K562 (cell line): ENCODE measurements around the gene RPL34. TPM values are rescaled to one million over a fixed set of nuclear protein-coding genes. Genes with fewer than 3 reads are reported as not detected.

Source experiments
- ATAC-seq: fragments of 200-7000 bp; cut with Tn5 transposase; 3 replicates; pipeline ENCODE4 v1.9.1; 2020; ENCODE audit warnings: moderate library complexity
- BruUV-seq: library from RNA; stranded (reverse); fragments of 400-500 nt; replicated peaks from 2 replicates; lab custom pipeline; 2021; lab: Mats Ljungman, UMichigan
- CTCF ChIA-PET: fragments of 300-600 bp; formaldehyde crosslinking; extraction: SDS; loops from one replicate; lab custom pipeline; 2021; ENCODE audit warnings: low intra/inter-chr PET ratio; lab: Yijun Ruan, JAX
- POLR2A ChIA-PET: fragments of 300-600, 350-650 bp; sonication (Branson Sonifier 250); formaldehyde crosslinking; extraction: SDS; loops from one replicate; lab custom pipeline; 2021; ENCODE audit warnings: antibody characterized with exemption, inconsistent platforms; lab: Yijun Ruan, JAX
- DNase-seq, 4 experiments: peaks; one replicate each; pipeline versions ENCODE4 v3.0.0 to v3.0.0-alpha.2; 2011 to 2018; ENCODE audit warnings: low spot score in 3 of 4, mixed read lengths in 3 of 4; ENCODE audit errors: extremely low read depth in 1 of 4
- FAIRE-seq: peaks from 2 replicates; lab custom pipeline; 2011; peaks lifted over from hg19 to GRCh38; lab: Jason Lieb, UNC
- H2AFZ ChIP-seq: 2 replicates; pipeline ENCODE4 v1.6.0; 2011; ENCODE audit warnings: low read depth, low read length, control low read depth, inconsistent platforms
- H3K27ac ChIP-seq: fragments of 200-600 bp; 3 replicates; pipeline ENCODE4 v1.8.0; 2011; ENCODE audit warnings: low read depth, mild to moderate bottlenecking, control low read depth, inconsistent platforms, low read length, moderate library complexity, mixed read lengths; ENCODE audit errors: extremely low read depth
- H3K27me3 ChIP-seq, 2 experiments: fragments of 300-600 bp in 1 of 2; 2 replicates in 1 of 2; 3 replicates in 1 of 2; pipeline versions ENCODE4 v1.6.0 to v1.8.0; 2011; ENCODE audit warnings: inconsistent platforms in 2 of 2, low read length in 2 of 2, mild to moderate bottlenecking in 1 of 2, mixed read lengths in 1 of 2, moderate library complexity in 1 of 2; ENCODE audit not compliant: control insufficient read depth in 2 of 2, insufficient read depth in 2 of 2
- H3K36me3 ChIP-seq: fragments of 300-600 bp; 3 replicates; pipeline ENCODE4 v1.8.0; 2011; ENCODE audit warnings: mild to moderate bottlenecking, low read length, inconsistent platforms; ENCODE audit not compliant: control insufficient read depth, insufficient read depth
- H3K4me1 ChIP-seq, 2 experiments: fragments of 200-600 bp in 1 of 2; replicated peaks in 1 of 2; 2 replicates in 1 of 2; 3 replicates in 1 of 2; pipeline versions ENCODE4 v1.5.1 to v1.8.0; 2011; ENCODE audit warnings: inconsistent platforms in 2 of 2, low read length in 2 of 2, mild to moderate bottlenecking in 1 of 2, mixed read lengths in 1 of 2, moderate library complexity in 1 of 2; ENCODE audit not compliant: control insufficient read depth in 2 of 2, insufficient read depth in 2 of 2
- H3K4me2 ChIP-seq: 2 replicates; pipeline ENCODE4 v1.6.1; 2011; ENCODE audit warnings: low read length, control low read depth, inconsistent platforms, mixed read lengths; ENCODE audit not compliant: insufficient read depth
- H3K4me3 ChIP-seq: fragments of 200-600 bp; sonication (generic), shearing (Covaris generic); 2 replicates; pipeline ENCODE4 v1.5.1; 2016; ENCODE audit warnings: control low read depth, inconsistent platforms
- H3K79me2 ChIP-seq: fragments of 200-600 bp; 3 replicates; pipeline ENCODE4 v1.8.0; 2011; ENCODE audit warnings: low read length, inconsistent platforms; ENCODE audit not compliant: control insufficient read depth, insufficient read depth
- H3K9ac ChIP-seq, 2 experiments: 2 replicates each; pipeline versions ENCODE4 v1.6.0 to v1.6.1; 2011; ENCODE audit warnings: low read depth in 2 of 2, low read length in 2 of 2, control low read depth in 1 of 2, inconsistent platforms in 1 of 2, mild to moderate bottlenecking in 1 of 2, mixed read lengths in 1 of 2; ENCODE audit not compliant: insufficient read depth in 1 of 2
- H3K9me1 ChIP-seq: one replicate; pipeline ENCODE4 v1.6.0; 2011; ENCODE audit warnings: inconsistent platforms, mild to moderate bottlenecking, low read length, moderate library complexity; ENCODE audit not compliant: control insufficient read depth, insufficient read depth
- H3K9me3 ChIP-seq: replicated peaks from 2 replicates; pipeline ENCODE4 v1.5.1; 2011; ENCODE audit warnings: low read depth, low read length, inconsistent platforms; ENCODE audit not compliant: control insufficient read depth, insufficient read depth
- H4K20me1 ChIP-seq: replicated peaks from 2 replicates; pipeline ENCODE4 v1.6.1; 2011; ENCODE audit warnings: low read length, inconsistent platforms, mixed read lengths; ENCODE audit not compliant: control insufficient read depth, insufficient read depth
- ATF1 ChIP-seq, 2 experiments: fragments of 450-650 bp in 1 of 2; IDR thresholded peaks; 2 replicates each; pipeline ENCODE4 v1.6.1; 2016; ENCODE audit warnings: missing compliant biosample characterization in 1 of 2, missing genetic modification characterization in 1 of 2
- BCOR ChIP-seq: fragments of 450-650 bp; IDR thresholded peaks from 2 replicates; pipeline ENCODE4 v1.6.1; 2016
- ETV1 ChIP-seq: fragments of 450-650 bp; conservative IDR thresholded peaks from 2 replicates; pipeline ENCODE4 v1.6.1; 2016; ENCODE audit warnings: missing genetic modification characterization, control low read depth, low read depth, missing compliant biosample characterization
- FOXA1 ChIP-seq: fragments of 450-650 bp; IDR thresholded peaks from 2 replicates; pipeline ENCODE4 v1.6.1; 2016; ENCODE audit warnings: mild to moderate bottlenecking, borderline replicate concordance
- GATA2 ChIP-seq: sonication (generic); formaldehyde crosslinking; IDR thresholded peaks from 2 replicates; pipeline ENCODE4 v1.4.0; 2020; ENCODE audit warnings: mild to moderate bottlenecking, missing genetic modification reagents
- HNRNPK ChIP-seq: fragments of 200-400 bp; formaldehyde crosslinking; IDR thresholded peaks from one replicate; pipeline ENCODE4 v1.6.1; 2018; ENCODE audit warnings: mild to moderate bottlenecking, low read depth, low read length; ENCODE audit not compliant: poor library complexity, severe bottlenecking
- MCM2 ChIP-seq: fragments of 450-650 bp; IDR thresholded peaks from 2 replicates; pipeline ENCODE4 v1.6.1; 2017; ENCODE audit warnings: low read depth, mild to moderate bottlenecking
- MCM5 ChIP-seq: fragments of 450-650 bp; IDR thresholded peaks from 2 replicates; pipeline ENCODE4 v1.6.1; 2016; ENCODE audit warnings: low read depth
- POLR2A ChIP-seq: fragments of 450-650 bp; conservative IDR thresholded peaks from 2 replicates; pipeline ENCODE4 v1.6.1; 2016
- PURB ChIP-seq: sonication (generic); formaldehyde crosslinking; IDR thresholded peaks from 2 replicates; pipeline ENCODE4 v1.9.0; 2021; ENCODE audit warnings: low read depth, mild to moderate bottlenecking, missing genetic modification reagents
- SIX5 ChIP-seq, 2 experiments: IDR thresholded peaks; 2 replicates each; pipeline ENCODE4 v1.6.1; 2011; ENCODE audit warnings: low read length in 2 of 2, borderline replicate concordance in 1 of 2, low read depth in 1 of 2, mild to moderate bottlenecking in 1 of 2, moderate library complexity in 1 of 2; ENCODE audit not compliant: insufficient read depth in 1 of 2
- SMAD4 ChIP-seq: fragments of 250-450 bp; sonication (Bioruptor Pico); conservative IDR thresholded peaks from 2 replicates; pipeline ENCODE4 v1.8.0; 2021; ENCODE audit warnings: inconsistent platforms, mild to moderate bottlenecking, moderate library complexity
- ZNF175 ChIP-seq: fragments of 200-800 bp; sonication (Bioruptor generic); IDR thresholded peaks from 2 replicates; pipeline ENCODE4 v1.6.1; 2016; ENCODE audit warnings: low read depth, mild to moderate bottlenecking, missing genetic modification characterization, missing compliant biosample characterization
- ZNF695 ChIP-seq: fragments of 450-650 bp; formaldehyde crosslinking; IDR thresholded peaks from 2 replicates; pipeline ENCODE4 v1.4.0; 2020; ENCODE audit warnings: mild to moderate bottlenecking, moderate library complexity
- ZNF699 ChIP-seq: fragments of 250-450 bp; sonication (Bioruptor Pico); IDR thresholded peaks from 2 replicates; pipeline ENCODE4 v1.8.0; 2021; ENCODE audit warnings: mild to moderate bottlenecking, moderate library complexity; ENCODE audit not compliant: insufficient replicate concordance
- WGBS: fragments of 100-300 bp; shearing (Covaris generic); methylation state at CpG from one replicate; pipeline ENCODE4 v1.1.6; 2016; ENCODE audit warnings: low coverage, mixed read lengths; ENCODE audit not compliant: insufficient coverage; ENCODE audit errors: missing lambda C conversion rate; 5-methylcytosine and 5-hydroxymethylcytosine counted together
- in situ Hi-C: fragments of 300-500 bp; cut with MboI; formaldehyde crosslinking; loops from 4 replicates; pipeline ENCODE4 v1.15.0; 2018; ENCODE audit warnings: inconsistent platforms, mixed read lengths
- intact Hi-C: fragments of 100-400 bp; cut with micrococcal nuclease; formaldehyde crosslinking; loops from 2 replicates; pipeline ENCODE4 v1.14.2; 2022
- polyA plus RNA-seq, 8 experiments: library from polyadenylated mRNA; depleted of rRNA in 4 of 8; stranded (reverse) in 5 of 8; unstranded in 3 of 8; fragments of >200 nt; fragmentation: Nextera tagmentation in 2 of 8; fragmentation: Illumina TruSeq in 1 of 8; extraction: Ambion mirVana in 2 of 8; extraction: Trizol in 1 of 8; gene quantifications; 2 replicates each; pipeline versions ENCODE4 v1.2.1 to v1.2.3, GENCODE V29; 2011 to 2014; ENCODE audit warnings: inconsistent platforms in 1 of 8, missing spikeins in 1 of 8
- total RNA-seq, 7 experiments: library from RNA; depleted of rRNA in 6 of 7; stranded (reverse); fragments of >200 nt in 6 of 7; fragmentation: Illumina TruSeq in 2 of 7; extraction: Trizol in 2 of 7; gene quantifications; 2 replicates each; pipeline versions ENCODE4 v1.2.1 to v1.2.3, GENCODE V29; 2011 to 2021; ENCODE audit warnings: low replicate concordance in 1 of 7
- TF ChIP-seq, protein P1 (sequence below), 2 experiments: fragments of 200-800 bp in 1 of 2; sonication (Bioruptor generic) in 1 of 2; sonication (generic) in 1 of 2; formaldehyde crosslinking in 1 of 2; IDR thresholded peaks in 1 of 2; conservative IDR thresholded peaks in 1 of 2; 2 replicates each; pipeline versions ENCODE4 v1.5.0 to v1.6.1; 2016 to 2020; ENCODE audit warnings: missing compliant biosample characterization in 1 of 2, missing genetic modification characterization in 1 of 2, missing genetic modification reagents in 1 of 2

RPL34 gene
- total and polyA plus RNA-seq, 9 of the 15 experiments (the other 6 are each of a cell fraction or from before 2014, with no cell fraction given): 1,612 to 4,502 (median 2,593) TPM

DNA sequence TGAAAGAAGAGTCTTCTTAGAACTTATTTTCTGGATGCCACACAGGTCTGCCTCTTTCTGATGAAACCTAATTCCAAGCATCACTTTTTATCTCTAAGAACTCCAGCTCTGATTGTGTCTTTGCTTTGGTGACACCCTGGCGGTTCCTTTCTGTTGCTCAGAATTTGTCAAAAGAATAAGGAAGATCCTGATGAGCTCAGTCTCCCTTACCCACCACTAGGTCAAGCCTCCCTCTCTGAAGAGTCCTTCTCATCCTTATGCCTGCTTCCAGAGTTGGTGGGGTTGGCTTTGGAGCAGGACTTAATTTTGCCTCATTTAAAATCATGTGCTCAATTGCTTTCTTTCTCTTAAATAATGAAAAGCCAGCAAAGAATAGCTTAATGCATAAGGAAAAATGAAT, 31.5 kb upstream of the RPL34 start:
- intact Hi-C loops: no loop called here

DNA sequence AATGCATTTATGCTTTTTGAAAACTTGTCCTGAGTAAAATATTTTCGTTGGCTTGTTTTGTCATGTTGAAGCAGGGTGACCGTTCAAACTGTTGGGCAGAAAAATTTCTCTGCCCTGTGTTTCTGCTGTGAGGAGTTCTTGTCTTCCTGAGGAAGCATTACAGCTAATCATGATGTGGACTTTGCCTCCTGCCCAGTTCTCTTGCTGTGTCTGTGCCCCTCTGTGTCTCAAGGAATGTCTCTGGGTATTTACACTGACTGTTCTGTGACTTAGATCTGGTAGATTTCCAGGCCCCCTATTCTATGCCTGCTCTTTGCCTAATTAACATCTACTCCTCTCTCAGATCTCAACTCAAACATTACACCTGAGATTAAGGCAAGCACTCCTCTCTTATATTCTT, 30.4 kb upstream of the RPL34 start:
- H3K36me3 ChIP-seq: no peaks in the 10 kb centered on the region
- DNase-seq (no peak), ATAC-seq (no peak), FAIRE-seq (no peak)
- H3K9me1 ChIP-seq: no peaks in the 10 kb centered on the region
- H3K27me3 ChIP-seq: peaks cover 0 to 9% of the 10 kb centered on the region in 2 experiments; a peak in 3 of 5 replicates
- H3K4me2 ChIP-seq: no peak overlapping the region
- in situ Hi-C loops: no loop called here
- H3K9ac ChIP-seq: no peak overlapping the region
- H2AFZ ChIP-seq: no peak overlapping the region
- BruUV-seq: no TSS peak
- no peaks in the 10 kb centered on the region for H3K9me3 ChIP-seq
- CTCF ChIA-PET: no interaction called here
- 6% methylated on average over 2 of the region's 2 CpGs for WGBS
- H4K20me1 ChIP-seq: no peaks in the 10 kb centered on the region
- H3K27ac ChIP-seq: no peak overlapping the region
- H3K4me1 ChIP-seq: no peaks in the 10 kb centered on the region
- POLR2A ChIA-PET: no interaction called here
- no peaks in the 10 kb centered on the region for H3K79me2 ChIP-seq
- H3K4me3 ChIP-seq: no peak overlapping the region
- intact Hi-C loops: no loop called here
- TF ChIP-seq ZNF699 (CRISPR knock-in tag) (no peak), PURB (CRISPR knock-in tag) (no peak), ETV1 (tag) (no peak), SIX5 (IDR thresholded peaks at IDR 0.05; ENCODE audit: borderline replicate concordance in 1 of 2, insufficient read depth in 1 of 2, low read depth in 1 of 2, low read length in 2 of 2) (no peak), ZNF175 (CRISPR knock-in tag) (no peak), HNRNPK (no peak), SMAD4 (CRISPR knock-in tag) (no peak), ZNF695 (CRISPR knock-in tag) (no peak), POLR2A (no peak), MCM5 (no peak), ATF1 (CRISPR knock-in tag; IDR thresholded peaks at IDR 0.05) (no peak), ATF1 (tag; IDR thresholded peaks at IDR 0.05) (no peak), GATA2 (CRISPR knock-in tag) (no peak), FOXA1 (no peak), BCOR (no peak)
- TF ChIP-seq, protein P1, sequence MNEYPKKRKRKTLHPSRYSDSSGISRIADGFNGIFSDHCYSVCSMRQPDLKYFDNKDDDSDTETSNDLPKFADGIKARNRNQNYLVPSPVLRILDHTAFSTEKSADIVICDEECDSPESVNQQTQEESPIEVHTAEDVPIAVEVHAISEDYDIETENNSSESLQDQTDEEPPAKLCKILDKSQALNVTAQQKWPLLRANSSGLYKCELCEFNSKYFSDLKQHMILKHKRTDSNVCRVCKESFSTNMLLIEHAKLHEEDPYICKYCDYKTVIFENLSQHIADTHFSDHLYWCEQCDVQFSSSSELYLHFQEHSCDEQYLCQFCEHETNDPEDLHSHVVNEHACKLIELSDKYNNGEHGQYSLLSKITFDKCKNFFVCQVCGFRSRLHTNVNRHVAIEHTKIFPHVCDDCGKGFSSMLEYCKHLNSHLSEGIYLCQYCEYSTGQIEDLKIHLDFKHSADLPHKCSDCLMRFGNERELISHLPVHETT (CRISPR knock-in tag; conservative IDR thresholded peaks at IDR 0.05 in 1 of 2, IDR thresholded peaks at IDR 0.05 in 1 of 2): no peak

More for the DNA sequence above, 31.5 kb upstream of the RPL34 start:
- POLR2A ChIA-PET: interaction anchor here (0.6 to 1.3 kb wide), 2 partner anchors 32 to 53 kb away, joined by 3 read pairs; partner anchors contain the start of gene RPL34
- in situ Hi-C loops: no loop called here
- Histone ChIP-seq H3K9ac (no peak overlapping the region), H3K27me3 (peaks cover 0 to 10% of the 10 kb centered on the region in 2 experiments; a peak in 3 of 5 replicates), H3K9me3 (no peaks in the 10 kb centered on the region), H4K20me1 (no peaks in the 10 kb centered on the region), H3K9me1 (no peaks in the 10 kb centered on the region), H3K4me2 (no peak overlapping the region), H3K79me2 (no peaks in the 10 kb centered on the region), H3K4me3 (no peak overlapping the region), H3K27ac (no peak overlapping the region), H3K4me1 (no peaks in the 10 kb centered on the region), H3K36me3 (no peaks in the 10 kb centered on the region), H2AFZ (no peak overlapping the region)
- FAIRE-seq (no peak), DNase-seq (no peak), ATAC-seq (no peak)
- TF ChIP-seq MCM2: no peak
- CTCF ChIA-PET: no interaction called here
- 8% methylated on average over 1 of the region's 1 CpG for WGBS
- BruUV-seq: no TSS peak
